HepG2 (cell line): ENCODE results near the gene SEC62. TPM values are rescaled to one million over a fixed set of nuclear protein-coding genes. Genes with fewer than 3 reads are reported as not detected.

Experiments used
- BCL3 ChIP-seq: sonication (generic); formaldehyde crosslinking; IDR thresholded peaks from 2 replicates; pipeline ENCODE4 v1.5.1; 2020; ENCODE audit warnings: mild to moderate bottlenecking, missing genetic modification reagents, moderate library complexity
- CCAR2 ChIP-seq: fragments of 200-400 bp; formaldehyde crosslinking; optimal IDR thresholded peaks from 2 replicates; pipeline ENCODE3; 2018; ENCODE audit warnings: low read depth, mild to moderate bottlenecking, low read length, moderate library complexity
- CEBPZ ChIP-seq: IDR thresholded peaks from 2 replicates; pipeline ENCODE4 v1.6.1; 2012; ENCODE audit warnings: low read length, improper control_type of control experiment
- GMEB2 ChIP-seq: IDR thresholded peaks from 2 replicates; pipeline ENCODE4 v1.6.1; 2016; ENCODE audit warnings: missing biosample characterization, missing genetic modification reagents, low read depth
- HDAC1 ChIP-seq: sonication (generic); formaldehyde crosslinking; IDR thresholded peaks from 2 replicates; pipeline ENCODE4 v1.5.1; 2020; ENCODE audit warnings: mild to moderate bottlenecking, missing genetic modification reagents
- HNRNPK ChIP-seq: fragments of 200-400 bp; formaldehyde crosslinking; IDR thresholded peaks from 2 replicates; pipeline ENCODE4 v1.6.1; 2018; ENCODE audit warnings: low read length, low read depth, moderate library complexity, mild to moderate bottlenecking; ENCODE audit not compliant: poor library complexity, severe bottlenecking
- IKZF4 ChIP-seq: sonication (generic); formaldehyde crosslinking; IDR thresholded peaks from 2 replicates; pipeline ENCODE4 v1.5.1; 2020; ENCODE audit warnings: borderline replicate concordance, mild to moderate bottlenecking, low read depth, missing genetic modification reagents; ENCODE audit errors: not compliant biosample characterization
- NCOR1 ChIP-seq: fragments of 200-600 bp; sonication (generic); IDR thresholded peaks from 2 replicates; pipeline ENCODE4 v1.7.0; 2017; ENCODE audit warnings: antibody characterized with exemption, low read length, borderline replicate concordance
- PHB2 ChIP-seq: fragments of 450-650 bp; IDR thresholded peaks from 2 replicates; pipeline ENCODE4 v1.6.1; 2018; ENCODE audit not compliant: partially characterized antibody
- PRMT3 ChIP-seq: sonication (generic); formaldehyde crosslinking; IDR thresholded peaks from 2 replicates; pipeline ENCODE4 v1.8.1; 2022; ENCODE audit warnings: low read depth, mild to moderate bottlenecking, moderate library complexity, missing genetic modification reagents, borderline replicate concordance
- REPIN1 ChIP-seq: sonication (generic); formaldehyde crosslinking; IDR thresholded peaks from 2 replicates; pipeline ENCODE4 v1.8.0; 2022; ENCODE audit warnings: missing genetic modification reagents, low read depth, mild to moderate bottlenecking, borderline replicate concordance
- SP140L ChIP-seq: sonication (generic); formaldehyde crosslinking; IDR thresholded peaks from 2 replicates; pipeline ENCODE4 v1.4.0; 2020; ENCODE audit warnings: missing genetic modification reagents, borderline replicate concordance
- U2AF2 ChIP-seq: fragments of 200-400 bp; formaldehyde crosslinking; IDR thresholded peaks from 2 replicates; pipeline ENCODE4 v1.6.1; 2017; ENCODE audit warnings: low read depth, mild to moderate bottlenecking, low read length
- ZBTB49 ChIP-seq: sonication (generic); formaldehyde crosslinking; IDR thresholded peaks from 2 replicates; pipeline ENCODE4 v1.4.0; 2020; ENCODE audit warnings: missing genetic modification reagents, borderline replicate concordance
- ZHX1 ChIP-seq: sonication (generic); formaldehyde crosslinking; IDR thresholded peaks from 2 replicates; pipeline ENCODE4 v1.8.1; 2022; ENCODE audit warnings: low read depth, mild to moderate bottlenecking, missing genetic modification reagents
- ZNF431 ChIP-seq: sonication (generic); formaldehyde crosslinking; IDR thresholded peaks from 2 replicates; pipeline ENCODE4 v1.9.0; 2022; ENCODE audit warnings: missing genetic modification reagents, low read depth, mild to moderate bottlenecking, borderline replicate concordance
- ZNF468 ChIP-seq: sonication (generic); formaldehyde crosslinking; IDR thresholded peaks from 2 replicates; pipeline ENCODE4 v1.8.0; 2022; ENCODE audit warnings: mild to moderate bottlenecking, moderate library complexity, missing genetic modification reagents
- ZNF564 ChIP-seq: sonication (generic); formaldehyde crosslinking; IDR thresholded peaks from 2 replicates; pipeline ENCODE4 v1.8.1; 2023; ENCODE audit warnings: mild to moderate bottlenecking, missing genetic modification reagents
- polyA plus RNA-seq, 8 experiments: library from polyadenylated mRNA; depleted of rRNA in 3 of 8; stranded (reverse) in 7 of 8; unstranded in 1 of 8; fragments of >200 nt; fragmentation: Illumina TruSeq in 4 of 8; extraction: Trizol in 4 of 8; gene quantifications; 2 replicates each; pipeline versions ENCODE4 v1.2.1 to v1.2.3, GENCODE V29; 2011 to 2016; ENCODE audit warnings: low read depth in 4 of 8, missing spikeins in 1 of 8, mixed read lengths in 1 of 8; ENCODE audit not compliant: insufficient read depth in 1 of 8
- total RNA-seq, 5 experiments: library from RNA; depleted of rRNA; stranded (reverse); fragments of >200 nt; fragmentation: Illumina TruSeq; extraction: Trizol; gene quantifications; 2 replicates each; pipeline ENCODE4 v1.2.3, GENCODE V29; 2016; ENCODE audit warnings: low read depth in 1 of 5

SEC62 gene
- total and polyA plus RNA-seq, 2 of the 13 experiments (the other 11 are each of a cell fraction or from before 2014, with no cell fraction given): 54.0 to 68.7 TPM

- TF ChIP-seq ZHX1 (CRISPR knock-in tag): no peak
- TF ChIP-seq PHB2: no peak
- no peak for TF ChIP-seq PRMT3 (CRISPR knock-in tag)
- TF ChIP-seq BCL3 (CRISPR knock-in tag): no peak
- TF ChIP-seq CCAR2: no peak
- TF ChIP-seq U2AF2: no peak
- TF ChIP-seq SP140L (CRISPR knock-in tag): no peak
- TF ChIP-seq GMEB2 (CRISPR knock-in tag): no peak
- TF ChIP-seq ZBTB49 (CRISPR knock-in tag): no peak
- no peak for TF ChIP-seq ZNF468 (CRISPR knock-in tag)
- no peak for TF ChIP-seq NCOR1
- TF ChIP-seq HNRNPK: no peak
- peak; percentile 35; the same call in 1 of the 2 replicates for TF ChIP-seq HDAC1 (CRISPR knock-in tag)
- TF ChIP-seq ZNF564: no peak
- no peak for TF ChIP-seq IKZF4 (CRISPR knock-in tag)
- no peak for TF ChIP-seq REPIN1 (CRISPR knock-in tag)
- TF ChIP-seq CEBPZ: no peak
- TF ChIP-seq ZNF431 (CRISPR knock-in tag): no peak
Observed at GRCh38 chr3:170003881-170004356, 37.3 kb downstream of the SEC62 start (continued).
